Chondrocyte (in vitro differentiated cells): ENCODE results near the gene MRPS23. TPM values are rescaled to one million over a fixed set of nuclear protein-coding genes. Genes with fewer than 3 reads are reported as not detected.

Source experiments
- DNase-seq: peaks from one replicate; pipeline ENCODE4 v3.0.0; 2021; ENCODE audit warnings: mixed read lengths, low spot score
- H3K27ac Mint-ChIP-seq: one replicate; pipeline ENCODE4 v1.8.0; 2021; ENCODE audit warnings: mild to moderate bottlenecking, moderate library complexity, mixed read lengths; ENCODE audit not compliant: unreplicated experiment
- H3K27me3 Mint-ChIP-seq: 2 replicates; pipeline ENCODE4 v1.8.0; 2021; ENCODE audit warnings: low read depth, mixed read lengths
- H3K36me3 Mint-ChIP-seq: 2 replicates; pipeline ENCODE4 v1.8.0; 2021; ENCODE audit warnings: low read depth, mixed read lengths
- H3K4me1 Mint-ChIP-seq: 2 replicates; pipeline ENCODE4 v1.8.0; 2021; ENCODE audit warnings: low read depth, mild to moderate bottlenecking, mixed read lengths
- H3K4me3 Mint-ChIP-seq: one replicate; pipeline ENCODE4 v1.8.0; 2021; ENCODE audit warnings: mild to moderate bottlenecking, moderate library complexity, mixed read lengths; ENCODE audit not compliant: unreplicated experiment
- H3K9me3 Mint-ChIP-seq: 2 replicates; pipeline ENCODE4 v1.8.0; 2021; ENCODE audit warnings: low read depth, mixed read lengths
- total RNA-seq: library from RNA; stranded (reverse); gene quantifications from 3 replicates; pipeline ENCODE4 v1.2.1, GENCODE V29; 2021
- TF ChIP-seq, protein P1 (sequence below): fragments of 200-600 bp; sonication (generic); IDR thresholded peaks from 2 replicates; pipeline ENCODE4 v1.5.0; 2021; ENCODE audit warnings: antibody characterized with exemption, mild to moderate bottlenecking, moderate library complexity

MRPS23 gene
- total RNA-seq, 1 donor from 2014 or later = 33.3 TPM

DNA sequence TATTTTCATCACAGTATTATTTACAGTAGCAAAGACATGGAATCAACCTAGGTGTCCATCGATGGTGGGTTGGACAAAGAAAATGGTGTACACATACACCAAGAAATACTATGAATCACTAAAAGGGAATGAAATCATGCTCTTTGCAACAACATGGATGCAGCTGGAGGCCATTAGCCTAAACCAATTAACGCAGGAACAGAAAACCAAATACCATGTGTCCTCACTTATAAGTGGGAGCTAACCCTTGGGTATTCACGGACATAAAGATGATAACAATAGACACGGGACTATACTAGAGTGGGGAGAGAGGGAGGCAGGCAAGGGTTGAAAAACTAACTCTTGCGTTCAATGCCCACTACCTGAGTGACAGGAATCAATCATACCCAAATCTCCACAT, 41.0 kb downstream of the MRPS23 start:
- Mint-ChIP-seq H3K9me3 (no peaks in the 10 kb centered on the region), H3K36me3 (no peaks in the 10 kb centered on the region), H3K4me1 (peaks cover 31% of the 10 kb centered on the region), H3K4me3 (no peak overlapping the region), H3K27ac (no peak overlapping the region), H3K27me3 (peaks cover 29% of the 10 kb centered on the region)
- TF ChIP-seq, protein P1, sequence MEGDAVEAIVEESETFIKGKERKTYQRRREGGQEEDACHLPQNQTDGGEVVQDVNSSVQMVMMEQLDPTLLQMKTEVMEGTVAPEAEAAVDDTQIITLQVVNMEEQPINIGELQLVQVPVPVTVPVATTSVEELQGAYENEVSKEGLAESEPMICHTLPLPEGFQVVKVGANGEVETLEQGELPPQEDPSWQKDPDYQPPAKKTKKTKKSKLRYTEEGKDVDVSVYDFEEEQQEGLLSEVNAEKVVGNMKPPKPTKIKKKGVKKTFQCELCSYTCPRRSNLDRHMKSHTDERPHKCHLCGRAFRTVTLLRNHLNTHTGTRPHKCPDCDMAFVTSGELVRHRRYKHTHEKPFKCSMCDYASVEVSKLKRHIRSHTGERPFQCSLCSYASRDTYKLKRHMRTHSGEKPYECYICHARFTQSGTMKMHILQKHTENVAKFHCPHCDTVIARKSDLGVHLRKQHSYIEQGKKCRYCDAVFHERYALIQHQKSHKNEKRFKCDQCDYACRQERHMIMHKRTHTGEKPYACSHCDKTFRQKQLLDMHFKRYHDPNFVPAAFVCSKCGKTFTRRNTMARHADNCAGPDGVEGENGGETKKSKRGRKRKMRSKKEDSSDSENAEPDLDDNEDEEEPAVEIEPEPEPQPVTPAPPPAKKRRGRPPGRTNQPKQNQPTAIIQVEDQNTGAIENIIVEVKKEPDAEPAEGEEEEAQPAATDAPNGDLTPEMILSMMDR = no peak
- no peak for DNase-seq

DNA sequence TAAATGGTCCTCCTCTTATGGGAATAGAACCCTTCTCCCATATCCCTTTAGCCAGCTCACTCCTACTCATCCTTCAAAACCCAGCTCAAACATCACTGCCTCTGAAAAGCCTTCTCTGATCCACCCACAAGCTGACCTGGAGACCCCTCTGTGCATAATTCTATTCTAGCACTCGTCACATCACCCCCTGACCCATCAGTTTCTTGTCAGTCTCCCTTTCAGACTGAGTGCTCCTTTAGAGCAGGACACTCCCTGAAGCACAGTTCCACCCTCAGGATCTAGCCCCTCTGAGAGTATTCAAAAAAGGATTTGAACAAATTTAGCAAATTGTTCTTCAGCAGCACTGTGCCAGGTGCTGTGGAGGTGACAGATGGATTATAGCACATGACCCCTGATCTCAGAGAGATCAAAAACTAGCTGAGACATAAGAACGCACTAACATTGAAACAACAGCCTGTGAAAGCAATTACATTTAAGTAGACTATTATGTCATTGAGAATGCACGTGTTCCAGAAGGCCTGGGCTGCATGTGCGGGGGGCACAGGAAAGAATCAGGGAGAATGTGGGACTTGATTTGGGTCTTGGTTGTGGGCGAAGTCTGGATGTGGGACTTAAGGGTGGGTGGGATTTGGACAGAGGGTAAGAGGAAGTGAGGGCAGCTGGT, 43.5 kb downstream of the MRPS23 start:
- Mint-ChIP-seq H3K27me3 (peaks cover 43% of the 10 kb centered on the region), H3K9me3 (peaks cover 8% of the 10 kb centered on the region), H3K36me3 (peaks cover 1% of the 10 kb centered on the region), H3K4me3 (no peak overlapping the region), H3K4me1 (peaks cover 20% of the 10 kb centered on the region), H3K27ac (no peak overlapping the region)
- TF ChIP-seq, protein P1 = no peak
- DNase-seq = no peak

DNA sequence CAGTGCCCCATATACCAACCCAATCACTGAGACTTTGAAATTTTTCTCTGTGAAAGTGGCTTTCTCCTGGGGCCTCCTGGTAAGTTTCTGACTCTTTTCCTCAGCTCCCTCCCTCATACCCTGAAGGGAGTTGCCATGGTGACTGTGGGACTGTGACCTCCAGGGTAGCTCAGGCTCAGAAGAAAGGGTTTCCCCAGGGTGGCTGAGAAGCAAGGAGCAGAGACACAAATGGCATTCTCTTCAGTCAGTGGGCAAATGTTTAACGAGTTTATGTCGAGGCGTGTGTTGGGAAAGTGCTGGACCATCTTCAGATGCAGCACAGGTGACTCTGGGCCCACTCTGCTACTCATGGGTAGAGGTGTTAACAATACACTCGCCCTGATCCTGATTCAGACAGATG, 46.8 kb downstream of the MRPS23 start:
- Mint-ChIP-seq H3K27ac (no peak overlapping the region), H3K27me3 (peaks cover 42% of the 10 kb centered on the region), H3K9me3 (peaks cover 17% of the 10 kb centered on the region), H3K4me1 (peaks cover 4% of the 10 kb centered on the region), H3K36me3 (peaks cover 7% of the 10 kb centered on the region), H3K4me3 (no peak overlapping the region)
- no peak for DNase-seq
- TF ChIP-seq, protein P1 = no peak

DNA sequence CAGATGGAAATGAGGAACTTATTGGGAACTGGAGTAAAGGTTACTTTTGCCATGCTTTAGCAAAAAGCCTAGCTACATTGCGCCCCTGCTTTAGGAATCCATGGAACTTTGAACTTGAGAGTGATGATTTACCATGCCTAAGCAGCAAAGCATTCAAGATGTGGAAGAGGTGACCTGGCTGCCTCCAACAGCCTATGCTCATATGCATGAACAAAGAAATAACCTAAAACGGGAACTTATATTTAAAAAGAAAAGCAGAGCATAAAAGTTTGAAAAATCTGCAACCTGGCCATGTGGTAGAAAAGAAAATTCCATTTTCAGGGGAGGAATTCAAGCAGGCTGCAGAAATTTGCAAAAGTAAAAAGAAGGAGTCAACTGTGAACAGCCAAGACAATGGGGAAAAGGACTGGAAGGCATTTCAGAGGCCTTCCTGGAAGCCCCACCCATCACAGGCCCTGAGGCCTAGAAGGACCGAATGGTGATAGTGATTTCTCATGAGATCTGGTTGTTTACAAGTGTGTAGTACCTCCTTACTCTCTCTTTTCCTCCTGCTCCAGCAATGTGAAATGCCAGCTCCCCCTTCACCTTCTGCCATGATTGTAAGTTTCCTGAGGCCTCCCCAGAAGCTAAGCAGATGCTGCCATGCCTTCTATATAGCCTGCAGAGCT, 48.7 kb downstream of the MRPS23 start:
- Mint-ChIP-seq H3K36me3 (peaks cover 7% of the 10 kb centered on the region), H3K27ac (no peak overlapping the region), H3K4me3 (no peak overlapping the region), H3K4me1 (no peaks in the 10 kb centered on the region), H3K9me3 (peaks cover 17% of the 10 kb centered on the region), H3K27me3 (peaks cover 30% of the 10 kb centered on the region)
- DNase-seq = no peak
- TF ChIP-seq, protein P1 = no peak

DNA sequence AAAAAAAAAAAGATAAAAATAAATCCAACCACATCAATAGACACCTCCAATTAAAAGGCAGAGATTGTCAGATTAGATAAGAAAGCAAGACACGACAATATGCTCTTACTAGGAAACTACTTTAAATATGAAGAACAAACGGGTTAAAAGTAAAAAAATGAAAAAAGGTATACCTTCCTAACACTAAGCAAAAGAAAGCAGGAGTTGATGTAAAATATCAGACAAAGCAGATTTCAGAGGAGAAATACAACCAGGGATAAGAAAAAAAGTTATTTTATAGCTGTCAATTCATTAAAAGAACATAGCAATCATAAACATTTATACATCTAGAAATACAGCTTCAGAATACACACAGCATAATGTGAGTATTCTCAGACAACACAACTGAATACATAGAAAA, 55.0 kb downstream of the MRPS23 start:
- peaks cover 7% of the 10 kb centered on the region for H3K9me3 Mint-ChIP-seq
- no peak for DNase-seq
- peaks cover 28% of the 10 kb centered on the region for H3K27me3 Mint-ChIP-seq
- H3K4me1 Mint-ChIP-seq = no peaks in the 10 kb centered on the region
- TF ChIP-seq, protein P1 = no peak
- no peak overlapping the region for H3K4me3 Mint-ChIP-seq
- no peaks in the 10 kb centered on the region for H3K36me3 Mint-ChIP-seq
- H3K27ac Mint-ChIP-seq = no peak overlapping the region
